Activated T-cell treated with anti-CD3 and anti-CD28 coated beads, Interleukin-2, amount 50 U/mL, for 4 hours (primary cell): ENCODE data around the gene PTPRM. TPM values are rescaled to one million over a fixed set of nuclear protein-coding genes. Genes with fewer than 3 reads are reported as not detected.

Experiments
- ATAC-seq, 2 donors: fragments of 200-7000 bp; cut with Tn5 transposase; one replicate each; pipeline ENCODE4 v1.10.0; 2021
- DNase-seq: peaks from one replicate; pipeline ENCODE4 v3.0.0-alpha.2; 2020
- H3K27me3 Mint-ChIP-seq: one replicate; pipeline ENCODE4 v1.8.0; 2021; ENCODE audit warnings: low read depth, mixed read lengths
- H3K36me3 Mint-ChIP-seq: one replicate; pipeline ENCODE4 v1.8.0; 2022; ENCODE audit warnings: mixed read lengths; ENCODE audit not compliant: insufficient read depth
- H3K4me1 Mint-ChIP-seq: one replicate; pipeline ENCODE4 v1.8.0; 2021; ENCODE audit warnings: low read depth, mixed read lengths
- H3K4me3 Mint-ChIP-seq: one replicate; pipeline ENCODE4 v1.8.0; 2021; ENCODE audit warnings: mild to moderate bottlenecking, moderate library complexity, mixed read lengths
- H3K9me3 Mint-ChIP-seq: one replicate; pipeline ENCODE4 v1.8.0; 2021; ENCODE audit warnings: mixed read lengths
- total RNA-seq, 3 donors: library from RNA; stranded (reverse); gene quantifications; one replicate each; pipeline ENCODE4 v1.2.1, GENCODE V29; 2021

PTPRM gene
- 1 to 10 TPM; 1.5 to 3.5 (median 2.3) TPM for total RNA-seq

GRCh38 chr18:7566567-7567473 lies at the start of gene PTPRM:
Gene PTPRM, plus strand, starts transcription at chr18:7567316. Its CDS starts 503 bp downstream, at chr18:7567819.
- ATAC-seq (peak; percentile 89 to 90), DNase-seq (peak; percentile 13)
- peaks cover 43% of the 10 kb centered on the region for H3K27me3 Mint-ChIP-seq
- peaks cover 1% of the 10 kb centered on the region for H3K4me1 Mint-ChIP-seq
- no peaks in the 10 kb centered on the region for H3K9me3 Mint-ChIP-seq
- H3K36me3 Mint-ChIP-seq: no peaks in the 10 kb centered on the region
- H3K4me3 Mint-ChIP-seq: no peak within 1 kb of the TSS

GRCh38 chr18:7517852-7518251 lies 49.3 kb upstream of the PTPRM start:
- no peak overlapping the region for H3K4me3 Mint-ChIP-seq
- no peaks in the 10 kb centered on the region for H3K36me3 Mint-ChIP-seq
- no peaks in the 10 kb centered on the region for H3K9me3 Mint-ChIP-seq
- no peaks in the 10 kb centered on the region for H3K27me3 Mint-ChIP-seq
- no peaks in the 10 kb centered on the region for H3K4me1 Mint-ChIP-seq
- no peak for ATAC-seq
- DNase-seq: no peak

GRCh38 chr18:7520200-7520785 lies 46.8 kb upstream of the PTPRM start:
- Mint-ChIP-seq H3K4me3 (no peak overlapping the region), H3K9me3 (no peaks in the 10 kb centered on the region), H3K36me3 (no peaks in the 10 kb centered on the region), H3K27me3 (no peaks in the 10 kb centered on the region), H3K4me1 (no peaks in the 10 kb centered on the region)
- DNase-seq (no peak), ATAC-seq (no peak)

GRCh38 chr18:7521226-7521856 lies 45.8 kb upstream of the PTPRM start:
- Mint-ChIP-seq H3K4me3 (no peak overlapping the region), H3K4me1 (no peaks in the 10 kb centered on the region), H3K9me3 (no peaks in the 10 kb centered on the region), H3K27me3 (no peaks in the 10 kb centered on the region), H3K36me3 (no peaks in the 10 kb centered on the region)
- no peak for ATAC-seq
- no peak for DNase-seq

GRCh38 chr18:7523772-7524171 lies 43.3 kb upstream of the PTPRM start:
- no peak overlapping the region for H3K4me3 Mint-ChIP-seq
- no peaks in the 10 kb centered on the region for H3K36me3 Mint-ChIP-seq
- ATAC-seq: no peak
- H3K27me3 Mint-ChIP-seq: no peaks in the 10 kb centered on the region
- no peak for DNase-seq
- no peaks in the 10 kb centered on the region for H3K4me1 Mint-ChIP-seq
- no peaks in the 10 kb centered on the region for H3K9me3 Mint-ChIP-seq

GRCh38 chr18:7524786-7525185 lies 42.3 kb upstream of the PTPRM start:
- no peaks in the 10 kb centered on the region for H3K4me1 Mint-ChIP-seq
- no peak overlapping the region for H3K4me3 Mint-ChIP-seq
- DNase-seq: no peak

GRCh38 chr18:7532942-7533341 lies 34.2 kb upstream of the PTPRM start:
- no peaks in the 10 kb centered on the region for H3K4me1 Mint-ChIP-seq
- H3K36me3 Mint-ChIP-seq: no peaks in the 10 kb centered on the region
- no peak overlapping the region for H3K4me3 Mint-ChIP-seq
- no peak for ATAC-seq
- peaks cover 3% of the 10 kb centered on the region for H3K27me3 Mint-ChIP-seq
- H3K9me3 Mint-ChIP-seq: peaks cover 4% of the 10 kb centered on the region
- no peak for DNase-seq

More at GRCh38 chr18:7524786-7525185, 42.3 kb upstream of the PTPRM start:
- Mint-ChIP-seq H3K27me3 (no peaks in the 10 kb centered on the region), H3K9me3 (no peaks in the 10 kb centered on the region), H3K36me3 (no peaks in the 10 kb centered on the region)
- no peak for ATAC-seq

GRCh38 chr18:7535436-7536205 lies 31.5 kb upstream of the PTPRM start:
- Mint-ChIP-seq H3K4me1 (no peaks in the 10 kb centered on the region), H3K9me3 (peaks cover 4% of the 10 kb centered on the region), H3K4me3 (no peak overlapping the region), H3K36me3 (no peaks in the 10 kb centered on the region), H3K27me3 (peaks cover 3% of the 10 kb centered on the region)
- no peak for DNase-seq
- ATAC-seq: no peak

GRCh38 chr18:7537145-7537544 lies 30.0 kb upstream of the PTPRM start:
- Mint-ChIP-seq H3K9me3 (peaks cover 4% of the 10 kb centered on the region), H3K4me3 (no peak overlapping the region), H3K4me1 (no peaks in the 10 kb centered on the region), H3K27me3 (peaks cover 3% of the 10 kb centered on the region), H3K36me3 (no peaks in the 10 kb centered on the region)
- no peak for DNase-seq
- no peak for ATAC-seq

- no peaks in the 10 kb centered on the region for H3K4me1 Mint-ChIP-seq
- H3K4me3 Mint-ChIP-seq: no peak overlapping the region
- ATAC-seq (no peak), DNase-seq (no peak)
- no peaks in the 10 kb centered on the region for H3K9me3 Mint-ChIP-seq
- no peaks in the 10 kb centered on the region for H3K27me3 Mint-ChIP-seq
- no peaks in the 10 kb centered on the region for H3K36me3 Mint-ChIP-seq
Measured at GRCh38 chr18:7541835-7542234, 25.3 kb upstream of the PTPRM start.

- no peaks in the 10 kb centered on the region for H3K36me3 Mint-ChIP-seq
- ATAC-seq: no peak
- DNase-seq: no peak
- no peaks in the 10 kb centered on the region for H3K4me1 Mint-ChIP-seq
- H3K4me3 Mint-ChIP-seq: no peak overlapping the region
- H3K27me3 Mint-ChIP-seq: no peaks in the 10 kb centered on the region
- H3K9me3 Mint-ChIP-seq: no peaks in the 10 kb centered on the region
Measured at GRCh38 chr18:7544686-7545085, 22.4 kb upstream of the PTPRM start.

- ATAC-seq (no peak), DNase-seq (no peak)
- H3K9me3 Mint-ChIP-seq: no peaks in the 10 kb centered on the region
Measured at GRCh38 chr18:7545734-7546133, 21.4 kb upstream of the PTPRM start.

GRCh38 chr18:7548221-7548620 lies 18.9 kb upstream of the PTPRM start:
- Mint-ChIP-seq H3K9me3 (peaks cover 2% of the 10 kb centered on the region), H3K4me3 (no peak overlapping the region), H3K4me1 (no peaks in the 10 kb centered on the region), H3K36me3 (no peaks in the 10 kb centered on the region), H3K27me3 (no peaks in the 10 kb centered on the region)
- no peak for ATAC-seq
- no peak for DNase-seq

More at GRCh38 chr18:7545734-7546133, 21.4 kb upstream of the PTPRM start:
- Mint-ChIP-seq H3K27me3 (no peaks in the 10 kb centered on the region), H3K36me3 (no peaks in the 10 kb centered on the region), H3K4me3 (no peak overlapping the region), H3K4me1 (no peaks in the 10 kb centered on the region)

- Mint-ChIP-seq H3K36me3 (no peaks in the 10 kb centered on the region), H3K27me3 (no peaks in the 10 kb centered on the region), H3K9me3 (peaks cover 2% of the 10 kb centered on the region), H3K4me3 (no peak overlapping the region), H3K4me1 (no peaks in the 10 kb centered on the region)
- DNase-seq: no peak
- ATAC-seq: no peak
Measured at GRCh38 chr18:7548721-7549120, 18.4 kb upstream of the PTPRM start.
